ENCODE results near the gene FAM124B.

The FAM124B gene

DNA sequence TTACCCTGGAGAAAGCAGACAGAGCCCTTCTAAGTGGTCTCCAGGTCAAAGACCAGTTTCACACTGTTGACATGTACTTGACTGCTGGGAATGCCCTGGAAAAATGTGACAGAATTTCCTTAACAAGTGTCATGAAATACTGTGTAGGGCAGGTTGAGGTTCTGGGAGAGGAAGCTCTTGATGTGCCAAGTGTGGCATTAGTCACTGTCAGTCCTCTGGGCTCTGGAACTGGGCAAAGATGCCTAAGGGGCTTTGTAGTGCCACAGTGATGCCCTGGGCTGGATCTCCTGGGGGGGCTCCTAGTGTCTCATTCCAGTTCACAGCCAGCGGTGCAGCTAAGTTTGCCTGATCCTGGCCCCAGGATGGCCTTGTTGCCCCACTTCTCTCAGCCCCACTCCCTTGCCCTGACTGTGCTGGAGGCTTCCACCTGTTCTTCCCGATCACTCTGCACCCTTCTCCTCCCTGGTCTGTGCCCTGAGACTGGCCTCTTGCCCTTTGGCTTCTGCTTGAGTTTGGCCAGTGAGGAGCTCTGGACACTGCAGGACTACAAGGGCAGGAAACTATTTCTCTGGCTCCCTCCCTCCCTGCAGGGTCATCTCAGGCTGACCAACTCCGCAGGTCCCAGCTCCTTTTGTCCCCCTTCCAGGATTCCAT lies 27.0 kb upstream of the FAM124B start:
- TF ChIP-seq, protein P1, sequence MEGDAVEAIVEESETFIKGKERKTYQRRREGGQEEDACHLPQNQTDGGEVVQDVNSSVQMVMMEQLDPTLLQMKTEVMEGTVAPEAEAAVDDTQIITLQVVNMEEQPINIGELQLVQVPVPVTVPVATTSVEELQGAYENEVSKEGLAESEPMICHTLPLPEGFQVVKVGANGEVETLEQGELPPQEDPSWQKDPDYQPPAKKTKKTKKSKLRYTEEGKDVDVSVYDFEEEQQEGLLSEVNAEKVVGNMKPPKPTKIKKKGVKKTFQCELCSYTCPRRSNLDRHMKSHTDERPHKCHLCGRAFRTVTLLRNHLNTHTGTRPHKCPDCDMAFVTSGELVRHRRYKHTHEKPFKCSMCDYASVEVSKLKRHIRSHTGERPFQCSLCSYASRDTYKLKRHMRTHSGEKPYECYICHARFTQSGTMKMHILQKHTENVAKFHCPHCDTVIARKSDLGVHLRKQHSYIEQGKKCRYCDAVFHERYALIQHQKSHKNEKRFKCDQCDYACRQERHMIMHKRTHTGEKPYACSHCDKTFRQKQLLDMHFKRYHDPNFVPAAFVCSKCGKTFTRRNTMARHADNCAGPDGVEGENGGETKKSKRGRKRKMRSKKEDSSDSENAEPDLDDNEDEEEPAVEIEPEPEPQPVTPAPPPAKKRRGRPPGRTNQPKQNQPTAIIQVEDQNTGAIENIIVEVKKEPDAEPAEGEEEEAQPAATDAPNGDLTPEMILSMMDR (IDR thresholded peaks at IDR 0.05; ENCODE audit: extremely low read depth, missing control alignments), result no peak

GRCh38 chr2:224427471-224427870 lies 25.6 kb upstream of the FAM124B start:
- no peak for DNase-seq (ENCODE audit: low spot score)
- TF ChIP-seq, protein P1 (IDR thresholded peaks at IDR 0.05; ENCODE audit: extremely low read depth, missing control alignments), result no peak

More for the DNA sequence above, 27.0 kb upstream of the FAM124B start:
- no peak for DNase-seq (ENCODE audit: low spot score)

DNA sequence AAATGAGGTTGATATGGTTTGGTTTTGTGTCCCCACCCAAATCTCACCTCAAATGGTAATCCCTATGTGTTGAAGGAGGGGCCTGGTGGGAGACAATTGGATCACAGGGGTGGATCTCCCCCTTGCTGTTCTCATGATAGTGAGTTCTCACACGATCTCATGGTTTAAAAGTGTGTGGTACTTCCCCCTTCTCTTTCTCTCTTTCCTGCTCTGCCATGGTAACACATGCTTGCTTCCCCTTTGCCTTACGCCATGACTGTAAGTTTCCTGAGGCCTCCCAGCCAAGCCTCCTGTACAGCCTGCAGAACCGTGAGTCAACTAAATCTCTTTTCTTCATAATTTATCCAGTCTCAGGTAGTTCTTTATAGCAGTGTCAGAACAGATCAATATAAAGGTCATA lies 24.7 kb upstream of the FAM124B start:
- TF ChIP-seq, protein P1 (IDR thresholded peaks at IDR 0.05; ENCODE audit: extremely low read depth, missing control alignments), result no peak
- no peak for DNase-seq (ENCODE audit: low spot score)

DNA sequence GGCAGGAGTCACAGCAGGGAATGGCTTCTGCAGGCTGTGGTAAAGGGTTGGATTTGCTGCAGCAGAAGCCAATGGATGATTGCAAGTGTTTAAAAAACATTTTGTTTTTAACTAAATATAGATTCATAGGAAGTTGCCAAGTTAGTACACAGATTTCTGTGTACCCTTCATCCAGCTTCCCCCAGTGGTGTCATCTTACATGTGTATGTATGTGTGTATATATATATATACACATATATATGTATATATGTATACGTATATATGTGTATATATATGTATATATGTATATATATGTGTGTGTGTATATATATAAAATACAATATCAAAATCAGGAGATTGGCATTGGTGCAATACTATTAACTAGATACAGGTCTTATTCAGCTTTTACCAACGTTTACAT lies 19.2 kb upstream of the FAM124B start:
- DNase-seq (ENCODE audit: low spot score), result no peak
- TF ChIP-seq, protein P1 (IDR thresholded peaks at IDR 0.05; ENCODE audit: extremely low read depth, missing control alignments), result no peak

DNA sequence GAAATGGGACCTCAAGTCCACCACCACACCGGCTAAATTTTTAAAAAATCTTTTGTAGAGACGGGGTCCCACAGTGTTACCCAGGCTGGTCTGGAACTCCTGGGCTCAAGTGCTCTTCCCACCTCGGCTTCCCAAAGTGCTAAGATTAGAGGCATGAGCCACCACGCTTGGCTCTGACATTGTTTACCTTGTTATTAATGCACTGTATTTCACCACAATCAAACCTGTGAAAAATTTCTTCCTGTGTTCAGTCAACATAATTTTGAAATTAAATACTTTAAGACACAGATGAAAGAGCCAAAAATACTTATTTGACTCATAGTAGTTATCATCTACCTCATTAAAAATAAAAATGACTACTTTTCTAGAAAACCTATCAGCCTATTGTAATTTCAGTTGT lies 16.0 kb upstream of the FAM124B start:
- no peak for DNase-seq (ENCODE audit: low spot score)
- TF ChIP-seq, protein P1 (IDR thresholded peaks at IDR 0.05; ENCODE audit: extremely low read depth, missing control alignments), result no peak

- TF ChIP-seq, protein P1 (IDR thresholded peaks at IDR 0.05; ENCODE audit: extremely low read depth, missing control alignments), result no peak
- no peak for DNase-seq (ENCODE audit: low spot score)
Observed at GRCh38 chr2:224417361-224417729, 15.4 kb upstream of the FAM124B start.

DNA sequence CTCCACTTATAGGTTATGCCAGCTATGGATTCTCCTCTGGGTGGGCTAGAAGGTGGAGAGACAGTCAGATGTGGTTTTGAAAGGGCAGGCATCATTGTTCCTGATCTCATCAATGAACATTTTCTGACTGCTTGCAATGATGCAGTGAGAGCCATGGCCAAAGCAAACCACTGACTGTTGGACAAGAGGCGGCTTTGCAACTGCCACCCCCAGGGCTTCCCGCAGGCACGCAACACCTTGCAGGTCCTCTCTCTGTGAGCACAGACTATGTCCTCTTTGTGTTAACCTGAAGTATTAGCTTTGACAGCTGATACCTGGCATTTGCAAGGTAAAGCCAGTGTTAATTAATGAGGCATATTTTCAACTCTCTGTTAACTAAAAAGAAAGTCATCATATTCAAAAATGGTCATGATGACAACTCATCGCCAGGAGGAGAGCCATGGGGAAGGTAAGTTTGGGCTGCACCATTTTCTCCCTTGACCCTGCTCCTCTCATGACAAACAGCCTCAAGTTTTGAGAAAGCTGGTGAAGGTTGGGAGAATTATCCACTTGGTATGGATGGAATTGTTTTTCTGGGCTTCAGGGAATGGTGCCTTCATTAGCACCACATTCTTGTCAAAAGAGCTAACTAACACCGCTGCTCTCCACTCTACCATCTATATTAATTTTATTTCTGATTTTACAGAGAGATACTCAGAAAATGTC lies 14.9 kb upstream of the FAM124B start:
- TF ChIP-seq, protein P1 (IDR thresholded peaks at IDR 0.05; ENCODE audit: extremely low read depth, missing control alignments), result no peak
- DNase-seq (ENCODE audit: low spot score), result no peak

All from GM20000 (cell line).